GM18870 (cell line): Measurements from ENCODE around the gene ARFGEF2.

Source experiments
- ATAC-seq: cut with Tn5 transposase; IDR thresholded peaks from one replicate; pipeline ENCODE4 v1.9.1; 2021; ENCODE audit warnings: moderate library complexity; ENCODE audit not compliant: unreplicated experiment

Gene ARFGEF2

GRCh38 chr20:48898896-48899530, 22.5 kb upstream of the ARFGEF2 start:
- no peak for ATAC-seq

GRCh38 chr20:48899881-48900280, 21.6 kb upstream of the ARFGEF2 start:
- no peak for ATAC-seq

GRCh38 chr20:48901326-48901725, 20.2 kb upstream of the ARFGEF2 start:
- no peak for ATAC-seq

GRCh38 chr20:48903705-48904104, 17.8 kb upstream of the ARFGEF2 start:
- ATAC-seq: no peak

GRCh38 chr20:48904566-48905296, 16.8 kb upstream of the ARFGEF2 start:
- ATAC-seq: no peak

- ATAC-seq: no peak
Observed at GRCh38 chr20:48905297-48905647, 16.2 kb upstream of the ARFGEF2 start.

GRCh38 chr20:48906221-48906877, 15.2 kb upstream of the ARFGEF2 start:
- no peak for ATAC-seq

- ATAC-seq: no peak
Observed at GRCh38 chr20:48908656-48909319, 12.7 kb upstream of the ARFGEF2 start.

- no peak for ATAC-seq
Observed at GRCh38 chr20:48909910-48910309, 11.6 kb upstream of the ARFGEF2 start.

GRCh38 chr20:48910347-48910781, 11.1 kb upstream of the ARFGEF2 start:
- no peak for ATAC-seq

- peak; percentile 78 for ATAC-seq
Observed at GRCh38 chr20:48912065-48912464, 9.4 kb upstream of the ARFGEF2 start.

- ATAC-seq: no peak
Observed at GRCh38 chr20:48916699-48917098, 4.8 kb upstream of the ARFGEF2 start.

- ATAC-seq: no peak
Observed at GRCh38 chr20:48919336-48919881, 2.1 kb upstream of the ARFGEF2 start.

GRCh38 chr20:48919882-48920526, 1.5 kb upstream of the ARFGEF2 start:
- no peak for ATAC-seq

- ATAC-seq: no peak
Observed at GRCh38 chr20:48920527-48921167, 864 bp upstream of the ARFGEF2 start.

- peak; percentile 31 for ATAC-seq
Observed at GRCh38 chr20:48921883-48922820, 641 bp downstream of the ARFGEF2 start.

GRCh38 chr20:48923149-48923718, 1.7 kb downstream of the ARFGEF2 start:
- ATAC-seq: no peak

GRCh38 chr20:48924756-48925109, 3.2 kb downstream of the ARFGEF2 start:
- no peak for ATAC-seq

- no peak for ATAC-seq
Observed at GRCh38 chr20:48926267-48926666, 4.8 kb downstream of the ARFGEF2 start.
